Measurements from ENCODE around the gene CPNE5.

CPNE5 gene

DNA sequence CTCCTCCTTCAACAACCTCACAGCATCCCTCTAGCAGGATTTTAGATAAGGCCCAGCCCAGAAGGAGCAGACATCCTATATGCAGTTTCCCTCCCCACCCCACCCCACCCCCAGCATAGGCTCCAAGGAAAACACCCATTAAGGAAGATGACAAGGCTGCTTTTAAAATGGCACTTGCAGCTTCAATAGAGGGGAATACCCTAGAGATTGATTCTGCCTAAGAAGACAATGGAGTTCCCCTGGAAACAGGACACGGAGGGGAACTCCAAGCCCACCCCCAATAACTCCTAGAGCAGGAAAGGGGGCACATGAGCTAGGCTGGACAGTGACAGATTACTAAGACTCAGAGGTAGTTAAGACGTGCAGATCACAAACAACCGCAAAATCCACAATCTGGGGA is 34.7 kb downstream of the CPNE5 start:
- TF ChIP-seq NFIC (IDR thresholded peaks at IDR 0.05) (no peak), TAF1 (IDR thresholded peaks at IDR 0.05; ENCODE audit: low read depth) (no peak), TEAD4 (IDR thresholded peaks at IDR 0.05) (no peak), EP300 (IDR thresholded peaks at IDR 0.05; ENCODE audit: borderline replicate concordance) (no peak), RAD21 (IDR thresholded peaks at IDR 0.05; ENCODE audit: low read depth) (no peak), CEBPB (IDR thresholded peaks at IDR 0.05) (no peak), CREB1 (IDR thresholded peaks at IDR 0.05; ENCODE audit: low read depth) (no peak), YY1 (IDR thresholded peaks at IDR 0.05; ENCODE audit: low read depth) (no peak), FOXM1 (IDR thresholded peaks at IDR 0.05; ENCODE audit: borderline replicate concordance, low read depth) (no peak), TCF12 (IDR thresholded peaks at IDR 0.05; ENCODE audit: low read depth) (no peak), EGR1 (IDR thresholded peaks at IDR 0.05) (no peak), ZBTB7A (IDR thresholded peaks at IDR 0.05; ENCODE audit: low read depth) (no peak)
- TF ChIP-seq, protein P1, sequence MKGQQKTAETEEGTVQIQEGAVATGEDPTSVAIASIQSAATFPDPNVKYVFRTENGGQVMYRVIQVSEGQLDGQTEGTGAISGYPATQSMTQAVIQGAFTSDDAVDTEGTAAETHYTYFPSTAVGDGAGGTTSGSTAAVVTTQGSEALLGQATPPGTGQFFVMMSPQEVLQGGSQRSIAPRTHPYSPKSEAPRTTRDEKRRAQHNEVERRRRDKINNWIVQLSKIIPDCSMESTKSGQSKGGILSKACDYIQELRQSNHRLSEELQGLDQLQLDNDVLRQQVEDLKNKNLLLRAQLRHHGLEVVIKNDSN (IDR thresholded peaks at IDR 0.05): no peak
- TF ChIP-seq, protein P2, sequence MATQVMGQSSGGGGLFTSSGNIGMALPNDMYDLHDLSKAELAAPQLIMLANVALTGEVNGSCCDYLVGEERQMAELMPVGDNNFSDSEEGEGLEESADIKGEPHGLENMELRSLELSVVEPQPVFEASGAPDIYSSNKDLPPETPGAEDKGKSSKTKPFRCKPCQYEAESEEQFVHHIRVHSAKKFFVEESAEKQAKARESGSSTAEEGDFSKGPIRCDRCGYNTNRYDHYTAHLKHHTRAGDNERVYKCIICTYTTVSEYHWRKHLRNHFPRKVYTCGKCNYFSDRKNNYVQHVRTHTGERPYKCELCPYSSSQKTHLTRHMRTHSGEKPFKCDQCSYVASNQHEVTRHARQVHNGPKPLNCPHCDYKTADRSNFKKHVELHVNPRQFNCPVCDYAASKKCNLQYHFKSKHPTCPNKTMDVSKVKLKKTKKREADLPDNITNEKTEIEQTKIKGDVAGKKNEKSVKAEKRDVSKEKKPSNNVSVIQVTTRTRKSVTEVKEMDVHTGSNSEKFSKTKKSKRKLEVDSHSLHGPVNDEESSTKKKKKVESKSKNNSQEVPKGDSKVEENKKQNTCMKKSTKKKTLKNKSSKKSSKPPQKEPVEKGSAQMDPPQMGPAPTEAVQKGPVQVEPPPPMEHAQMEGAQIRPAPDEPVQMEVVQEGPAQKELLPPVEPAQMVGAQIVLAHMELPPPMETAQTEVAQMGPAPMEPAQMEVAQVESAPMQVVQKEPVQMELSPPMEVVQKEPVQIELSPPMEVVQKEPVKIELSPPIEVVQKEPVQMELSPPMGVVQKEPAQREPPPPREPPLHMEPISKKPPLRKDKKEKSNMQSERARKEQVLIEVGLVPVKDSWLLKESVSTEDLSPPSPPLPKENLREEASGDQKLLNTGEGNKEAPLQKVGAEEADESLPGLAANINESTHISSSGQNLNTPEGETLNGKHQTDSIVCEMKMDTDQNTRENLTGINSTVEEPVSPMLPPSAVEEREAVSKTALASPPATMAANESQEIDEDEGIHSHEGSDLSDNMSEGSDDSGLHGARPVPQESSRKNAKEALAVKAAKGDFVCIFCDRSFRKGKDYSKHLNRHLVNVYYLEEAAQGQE (IDR thresholded peaks at IDR 0.05; ENCODE audit: low read depth): no peak
- TF ChIP-seq, protein P3, sequence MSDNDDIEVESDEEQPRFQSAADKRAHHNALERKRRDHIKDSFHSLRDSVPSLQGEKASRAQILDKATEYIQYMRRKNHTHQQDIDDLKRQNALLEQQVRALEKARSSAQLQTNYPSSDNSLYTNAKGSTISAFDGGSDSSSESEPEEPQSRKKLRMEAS (IDR thresholded peaks at IDR 0.05): no peak

DNA sequence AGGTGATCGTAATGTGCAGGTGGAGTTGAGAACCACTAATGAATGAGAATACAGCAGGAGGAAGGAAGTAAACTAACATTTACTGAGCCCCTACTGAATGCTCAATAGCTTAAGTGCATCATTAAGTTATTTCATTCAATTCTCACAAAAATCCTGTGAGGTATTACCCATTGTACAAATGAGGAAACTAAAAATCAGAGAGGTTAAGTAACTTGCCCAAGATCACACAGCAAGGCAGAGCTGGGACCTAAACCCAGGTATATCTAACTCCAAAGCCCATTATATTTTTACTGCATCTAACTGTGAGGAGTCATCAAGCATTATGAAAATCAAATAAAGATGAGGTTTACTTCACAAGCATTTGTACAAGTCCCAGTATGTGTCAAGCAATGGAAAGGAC is 35.3 kb downstream of the CPNE5 start:
- no peak for TF ChIP-seq EP300 (IDR thresholded peaks at IDR 0.05; ENCODE audit: borderline replicate concordance)
- TF ChIP-seq, protein P1 (IDR thresholded peaks at IDR 0.05): no peak
- no peak for TF ChIP-seq NFIC (IDR thresholded peaks at IDR 0.05)
- TF ChIP-seq, protein P3 (IDR thresholded peaks at IDR 0.05): no peak
- no peak for TF ChIP-seq TCF12 (IDR thresholded peaks at IDR 0.05; ENCODE audit: low read depth)
- no peak for TF ChIP-seq CREB1 (IDR thresholded peaks at IDR 0.05; ENCODE audit: low read depth)
- no peak for TF ChIP-seq FOXM1 (IDR thresholded peaks at IDR 0.05; ENCODE audit: borderline replicate concordance, low read depth)
- no peak for TF ChIP-seq TEAD4 (IDR thresholded peaks at IDR 0.05)
- TF ChIP-seq ZBTB7A (IDR thresholded peaks at IDR 0.05; ENCODE audit: low read depth): no peak
- TF ChIP-seq, protein P2 (IDR thresholded peaks at IDR 0.05; ENCODE audit: low read depth): no peak
- no peak for TF ChIP-seq CEBPB (IDR thresholded peaks at IDR 0.05)
- no peak for TF ChIP-seq YY1 (IDR thresholded peaks at IDR 0.05; ENCODE audit: low read depth)
- no peak for TF ChIP-seq TAF1 (IDR thresholded peaks at IDR 0.05; ENCODE audit: low read depth)
- TF ChIP-seq RAD21 (IDR thresholded peaks at IDR 0.05; ENCODE audit: low read depth): no peak
- no peak for TF ChIP-seq EGR1 (IDR thresholded peaks at IDR 0.05)

DNA sequence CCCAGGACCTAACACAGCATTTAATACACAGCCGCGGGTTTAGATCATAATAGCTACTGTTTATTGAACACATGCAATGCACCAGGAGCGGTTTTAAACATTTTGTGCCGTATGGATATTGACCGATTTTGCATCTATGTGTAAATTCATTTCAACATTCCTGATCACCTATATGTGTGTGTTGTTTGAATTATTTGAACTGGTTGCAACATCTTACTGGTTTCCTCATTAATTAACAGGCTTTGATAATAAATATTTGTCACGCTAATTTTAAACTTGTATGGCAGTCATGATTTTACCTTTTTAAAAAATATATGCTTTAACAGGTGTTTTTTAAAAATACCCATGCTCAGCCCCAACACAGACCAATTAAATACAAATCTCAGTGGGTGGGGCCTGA is 35.8 kb downstream of the CPNE5 start:
- TF ChIP-seq TCF12 (IDR thresholded peaks at IDR 0.05; ENCODE audit: low read depth) (no peak), CREB1 (IDR thresholded peaks at IDR 0.05; ENCODE audit: low read depth) (no peak), ZBTB7A (IDR thresholded peaks at IDR 0.05; ENCODE audit: low read depth) (no peak), YY1 (IDR thresholded peaks at IDR 0.05; ENCODE audit: low read depth) (no peak), FOXM1 (IDR thresholded peaks at IDR 0.05; ENCODE audit: borderline replicate concordance, low read depth) (no peak), CEBPB (IDR thresholded peaks at IDR 0.05) (no peak), TEAD4 (IDR thresholded peaks at IDR 0.05) (no peak), EP300 (IDR thresholded peaks at IDR 0.05; ENCODE audit: borderline replicate concordance) (no peak), NFIC (IDR thresholded peaks at IDR 0.05) (no peak), EGR1 (IDR thresholded peaks at IDR 0.05) (no peak)
- TF ChIP-seq, protein P1 (IDR thresholded peaks at IDR 0.05): no peak
- TF ChIP-seq, protein P3 (IDR thresholded peaks at IDR 0.05): no peak

DNA sequence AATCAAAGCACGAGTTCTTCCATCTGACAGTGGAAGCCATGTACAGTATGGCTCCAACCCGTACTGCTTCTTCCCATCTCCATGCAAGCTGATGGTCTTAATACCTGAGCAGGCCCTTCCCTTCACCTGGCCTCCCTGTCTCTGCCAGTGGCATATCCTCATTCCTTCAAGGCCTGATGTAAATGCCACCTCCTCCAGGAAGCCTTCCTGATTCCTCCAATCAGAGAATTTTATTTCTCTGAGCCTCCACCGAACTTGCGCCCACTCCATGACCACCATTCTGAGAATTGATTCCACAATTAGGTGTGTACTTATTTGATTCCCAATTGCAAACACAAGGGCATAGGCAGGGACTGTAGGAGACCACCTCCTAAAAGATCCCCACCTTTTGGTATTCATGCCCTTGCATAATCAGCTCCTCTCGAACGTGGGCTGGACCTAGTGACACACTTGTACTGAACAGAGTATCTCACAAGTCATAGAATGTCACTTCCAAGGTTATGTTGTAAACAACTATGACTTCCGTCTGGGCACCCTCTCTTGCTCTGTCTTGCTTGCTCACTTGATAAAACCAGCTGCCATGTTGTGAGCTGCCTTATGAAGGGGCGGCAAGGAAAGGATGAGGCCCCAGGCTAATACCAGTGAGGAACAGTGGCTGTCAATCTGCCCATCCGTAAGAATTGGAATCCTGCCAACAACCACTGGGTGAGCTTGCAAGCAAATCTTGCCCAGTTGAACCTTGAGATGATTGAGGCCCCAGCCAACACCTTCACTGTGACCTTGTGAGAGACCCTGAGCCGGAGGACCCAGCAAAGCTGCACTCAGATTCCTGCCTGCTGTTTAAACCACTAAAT is 38.8 kb downstream of the CPNE5 start:
- no peak for TF ChIP-seq YY1 (IDR thresholded peaks at IDR 0.05; ENCODE audit: low read depth)
- peak; percentile 29; the same call in 1 of the 2 replicates for TF ChIP-seq NFIC (IDR thresholded peaks at IDR 0.05)

DNA sequence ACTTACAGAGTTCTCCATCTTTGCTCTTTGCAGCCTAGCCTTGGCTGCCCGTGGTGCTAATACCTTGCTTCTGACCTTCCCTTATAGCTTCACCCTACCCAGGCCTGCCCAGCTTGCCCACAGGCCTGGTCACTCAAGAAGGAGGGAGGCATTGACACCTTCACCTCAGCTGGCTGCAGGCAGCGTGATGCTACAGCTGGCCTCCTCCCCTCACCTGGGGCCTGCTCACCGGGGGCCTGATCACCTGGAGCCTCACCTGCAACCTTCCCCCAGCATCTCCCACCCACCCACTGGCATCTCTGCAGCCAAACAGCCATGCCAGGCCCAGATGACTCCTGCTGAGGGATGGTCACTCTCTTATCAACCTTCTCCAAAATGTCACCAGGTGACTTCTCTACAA is 40.4 kb downstream of the CPNE5 start:
- TF ChIP-seq, protein P1 (IDR thresholded peaks at IDR 0.05): no peak
- no peak for TF ChIP-seq CREB1 (IDR thresholded peaks at IDR 0.05; ENCODE audit: low read depth)
- no peak for TF ChIP-seq CEBPB (IDR thresholded peaks at IDR 0.05)
- no peak for TF ChIP-seq NFIC (IDR thresholded peaks at IDR 0.05)
- TF ChIP-seq TEAD4 (IDR thresholded peaks at IDR 0.05): no peak
